Loucy (cell line): ENCODE measurements around the gene LAMB1.
"Not testable (repeated sequence)": the region's sequence is repeated elsewhere in the genome, so short reads cannot be mapped to it uniquely, and the experiment has no call there.

Experiments used
- H2AFZ ChIP-seq: fragments of 200-600 bp; sonication (generic); 2 replicates; pipeline ENCODE4 v1.6.0; 2016; ENCODE audit warnings: antibody characterized with exemption, mild to moderate bottlenecking, low read length, moderate library complexity
- H3F3A ChIP-seq: fragments of 200-600 bp; 2 replicates; pipeline ENCODE4 v1.6.0; 2016; ENCODE audit warnings: antibody characterized with exemption, low read depth, mild to moderate bottlenecking
- H3K27me3 ChIP-seq: fragments of 200-600 bp; sonication (generic); 2 replicates; pipeline ENCODE4 v1.6.1; 2014; ENCODE audit warnings: low read length, mild to moderate bottlenecking; ENCODE audit not compliant: insufficient read depth, poor library complexity, severe bottlenecking
- H3K36me3 ChIP-seq: fragments of 200-600 bp; sonication (generic); 2 replicates; pipeline ENCODE4 v1.6.1; 2016; ENCODE audit warnings: low read length; ENCODE audit not compliant: insufficient read depth
- H3K4me1 ChIP-seq: fragments of 200-600 bp; sonication (generic); 2 replicates; pipeline ENCODE4 v1.5.1; 2014; ENCODE audit warnings: low read length, mild to moderate bottlenecking; ENCODE audit not compliant: insufficient read depth, poor library complexity, severe bottlenecking
- H3K4me2 ChIP-seq: fragments of 200-600 bp; sonication (generic); 2 replicates; pipeline ENCODE4 v1.6.0; 2014; ENCODE audit warnings: antibody characterized with exemption, low read length, low read depth, mild to moderate bottlenecking; ENCODE audit not compliant: poor library complexity, severe bottlenecking
- H3K4me3 ChIP-seq: fragments of 200-600 bp; sonication (generic); 2 replicates; pipeline ENCODE4 v1.5.1; 2014; ENCODE audit warnings: low read length, mild to moderate bottlenecking, mixed read lengths; ENCODE audit not compliant: poor library complexity, severe bottlenecking
- H3K79me2 ChIP-seq: fragments of 200-600 bp; sonication (generic); 2 replicates; pipeline ENCODE4 v1.6.1; 2014; ENCODE audit warnings: low read length; ENCODE audit not compliant: insufficient read depth
- H3K9ac ChIP-seq: fragments of 200-600 bp; sonication (generic); 2 replicates; pipeline ENCODE4 v1.6.0; 2014; ENCODE audit warnings: mild to moderate bottlenecking, low read depth, low read length, moderate library complexity; ENCODE audit not compliant: poor library complexity, severe bottlenecking
- H3K9me2 ChIP-seq: fragments of 200-600 bp; sonication (generic); replicated peaks from 2 replicates; pipeline ENCODE4 v1.6.1; 2016; ENCODE audit warnings: low read depth, low read length, mixed read lengths
- H3K9me3 ChIP-seq: fragments of 200-600 bp; sonication (generic); 2 replicates; pipeline ENCODE4 v1.6.1; 2014; ENCODE audit warnings: mild to moderate bottlenecking, antibody characterized with exemption, low read length, low read depth; ENCODE audit not compliant: insufficient read depth
- H4K20me1 ChIP-seq: fragments of 200-600 bp; sonication (generic); 2 replicates; pipeline ENCODE4 v1.6.0; 2014; ENCODE audit warnings: antibody characterized with exemption, low read length, mild to moderate bottlenecking; ENCODE audit not compliant: insufficient read depth, poor library complexity, severe bottlenecking
- CTCF ChIP-seq: fragments of 200-600 bp; sonication (generic); conservative IDR thresholded peaks from 2 replicates; pipeline ENCODE4 v1.5.1; 2014; ENCODE audit warnings: mild to moderate bottlenecking, antibody characterized with exemption, low read length
- EZH2phosphoT487 ChIP-seq: fragments of 200-600 bp; IDR thresholded peaks from 2 replicates; pipeline ENCODE4 v1.6.1; 2018; ENCODE audit warnings: antibody characterized with exemption, mild to moderate bottlenecking, moderate library complexity, borderline replicate concordance

Gene LAMB1

GRCh38 chr7:107889992-107890391 lies 113.0 kb downstream of the LAMB1 start:
- Histone ChIP-seq H4K20me1 (peaks cover 24% of the 10 kb centered on the region), H3K4me2 (peak overlapping the region; percentile 94), H3K9ac (no peak overlapping the region), H3F3A (no peaks in the 10 kb centered on the region), H3K27me3 (no peaks in the 10 kb centered on the region), H3K4me1 (peaks cover 38% of the 10 kb centered on the region), H3K4me3 (peak overlapping the region; percentile 86), H3K36me3 (peaks cover 1% of the 10 kb centered on the region; the same call in 1 of the 2 replicates), H3K9me3 (no peaks in the 10 kb centered on the region), H3K9me2 (no peaks in the 10 kb centered on the region), H2AFZ (no peak overlapping the region; the same call in 1 of the 2 replicates), H3K79me2 (peaks cover 39% of the 10 kb centered on the region)
- no peak for TF ChIP-seq CTCF
- no peak for TF ChIP-seq EZH2phosphoT487

DNA sequence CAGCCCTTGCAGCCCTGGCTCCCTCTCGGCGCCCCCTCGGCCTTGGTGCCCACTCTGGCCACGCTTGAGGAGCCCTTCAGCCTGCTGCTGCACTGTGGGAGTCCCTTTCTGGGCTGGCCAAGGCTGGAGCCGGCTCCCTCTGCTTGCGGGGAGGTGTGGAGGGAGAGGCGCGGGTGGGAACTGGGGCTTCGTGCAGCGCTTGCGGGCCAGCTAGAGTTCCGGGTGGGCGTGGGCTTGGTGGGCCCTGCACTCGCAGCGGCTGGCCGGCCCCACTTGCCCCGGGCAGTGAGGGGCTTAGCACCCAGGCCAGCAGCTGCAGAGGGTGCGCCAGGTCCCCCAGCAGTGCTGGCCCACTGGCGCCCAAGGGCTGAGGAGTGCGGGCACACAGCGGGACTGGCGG lies 115.1 kb downstream of the LAMB1 start:
- peaks cover 16% of the 10 kb centered on the region for H3K4me1 ChIP-seq
- not testable (repeated sequence) for H3K4me2 ChIP-seq, H3K9ac ChIP-seq, H3K27me3 ChIP-seq, H3K9me3 ChIP-seq, H3K36me3 ChIP-seq, H3F3A ChIP-seq, H3K4me3 ChIP-seq, H2AFZ ChIP-seq, H4K20me1 ChIP-seq, H3K9me2 ChIP-seq
- peaks cover 17% of the 10 kb centered on the region for H3K79me2 ChIP-seq

DNA sequence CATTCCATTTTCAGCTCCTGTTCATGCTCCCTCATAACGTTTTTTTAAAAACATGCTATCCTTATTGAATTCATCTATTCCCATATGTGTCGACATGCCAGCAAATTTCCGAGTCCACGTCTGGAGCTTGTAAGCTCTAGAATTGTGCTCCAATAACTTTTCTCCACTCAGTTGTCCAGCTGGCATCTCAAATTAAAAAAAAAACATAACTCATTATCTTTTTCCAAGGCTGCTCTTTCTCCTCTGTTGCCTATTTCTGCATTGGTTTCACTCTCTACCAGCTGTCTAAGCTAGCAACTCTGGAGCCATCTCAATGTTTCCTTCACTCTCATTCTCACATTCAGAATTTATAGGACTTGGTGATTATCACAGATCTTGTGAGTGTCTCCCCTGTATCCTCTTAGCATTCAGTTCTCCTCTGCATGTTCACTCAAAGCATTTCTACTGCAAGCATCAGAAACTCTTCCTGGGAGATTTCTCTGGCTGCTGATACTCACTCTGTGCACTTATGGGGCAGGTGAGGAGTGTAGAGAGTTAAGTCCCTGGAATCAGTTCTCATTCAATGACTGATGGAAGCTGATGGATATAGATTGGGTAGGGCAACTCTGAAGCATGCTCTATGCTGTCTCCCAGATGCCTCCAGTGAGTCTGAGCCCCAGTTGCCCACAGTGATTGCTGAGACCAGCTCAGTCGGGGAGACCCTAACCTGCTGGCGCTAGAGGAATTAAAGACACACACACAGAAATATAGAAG lies 118.7 kb downstream of the LAMB1 start:
- Histone ChIP-seq H3K79me2 (no peaks in the 10 kb centered on the region), H3K4me1 (no peaks in the 10 kb centered on the region), H3K9me3 (no peaks in the 10 kb centered on the region), H3K9me2 (no peaks in the 10 kb centered on the region), H3K36me3 (no peaks in the 10 kb centered on the region), H3K27me3 (no peaks in the 10 kb centered on the region), H3F3A (no peaks in the 10 kb centered on the region), H4K20me1 (no peaks in the 10 kb centered on the region), H3K4me3 (no peak overlapping the region), H3K4me2 (no peak overlapping the region), H3K9ac (no peak overlapping the region), H2AFZ (no peak overlapping the region)
- TF ChIP-seq EZH2phosphoT487, result no peak
- TF ChIP-seq CTCF, result no peak

DNA sequence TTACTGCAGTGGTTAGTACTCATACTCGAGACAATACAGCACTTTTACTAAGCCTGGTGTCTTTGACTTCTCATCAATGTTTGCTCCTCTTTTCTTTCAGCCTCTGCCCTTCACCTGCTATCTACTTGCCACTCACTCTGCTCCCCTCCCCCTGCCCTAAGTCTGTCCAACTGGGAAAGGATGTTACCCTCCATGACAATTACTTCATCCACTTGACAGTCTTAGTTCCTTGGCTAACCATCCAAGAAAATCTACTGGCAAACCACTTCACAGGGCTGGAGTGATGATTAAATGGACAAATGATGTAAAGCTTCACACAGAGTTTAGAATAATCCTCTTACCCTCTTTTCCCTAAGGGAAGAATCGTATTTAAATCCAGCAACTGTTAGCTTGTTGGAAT lies 120.2 kb downstream of the LAMB1 start:
- no peak overlapping the region for H3K4me2 ChIP-seq
- no peaks in the 10 kb centered on the region for H3K79me2 ChIP-seq
- H3K9ac ChIP-seq, result no peak overlapping the region
- no peaks in the 10 kb centered on the region for H3F3A ChIP-seq
- no peak overlapping the region for H2AFZ ChIP-seq
- H3K9me2 ChIP-seq, result no peaks in the 10 kb centered on the region
- H4K20me1 ChIP-seq, result no peaks in the 10 kb centered on the region
- H3K9me3 ChIP-seq, result no peaks in the 10 kb centered on the region
- no peaks in the 10 kb centered on the region for H3K27me3 ChIP-seq
- TF ChIP-seq CTCF (no peak), EZH2phosphoT487 (no peak)
- no peaks in the 10 kb centered on the region for H3K36me3 ChIP-seq
- no peak overlapping the region for H3K4me3 ChIP-seq
- no peaks in the 10 kb centered on the region for H3K4me1 ChIP-seq
